Body of pancreas (tissue), 4 donors: ENCODE measurements around the gene TGFBR3. TPM values are rescaled to one million over a fixed set of nuclear protein-coding genes. Genes with fewer than 3 reads are reported as not detected.

Experiments
- ATAC-seq: fragments of 150-250 bp; one replicate; pipeline ENCODE4 v1.9.1; 2016
- DNase-seq, 4 donors: peaks; one replicate each; pipeline ENCODE4 v3.0.0-alpha.2; 2019
- H3K27ac ChIP-seq, 4 donors: fragments of 200-600 bp; sonication (generic); 1 replicate in 3 of 4; 2 replicates in 1 of 4; pipeline versions ENCODE4 v1.5.1 to v1.6.1; 2016 to 2019; ENCODE audit warnings: mild to moderate bottlenecking in 1 of 4, mixed read lengths in 1 of 4, moderate library complexity in 1 of 4
- H3K27me3 ChIP-seq, 2 donors: fragments of 200-600 bp; sonication (generic); one replicate each; pipeline ENCODE4 v1.6.0; 2016; ENCODE audit warnings: mild to moderate bottlenecking in 1 of 2
- H3K36me3 ChIP-seq, 2 donors: fragments of 200-600 bp; sonication (generic); replicated peaks in 1 of 2; 2 replicates each; pipeline ENCODE4 v1.5.1; 2016; ENCODE audit warnings: low read depth in 2 of 2; ENCODE audit not compliant: insufficient read depth in 1 of 2
- H3K4me1 ChIP-seq: fragments of 200-600 bp; sonication (generic); one replicate; pipeline ENCODE4 v1.6.0; 2016
- H3K4me3 ChIP-seq, 2 donors: fragments of 200-600 bp; sonication (generic); 1 replicate in 1 of 2; 2 replicates in 1 of 2; pipeline ENCODE4 v1.5.1; 2016 to 2019
- H3K9me3 ChIP-seq, 3 donors: fragments of 200-600 bp; sonication (generic); 1 replicate in 2 of 3; 2 replicates in 1 of 3; pipeline ENCODE4 v1.5.1; 2016
- POLR2A ChIP-seq, 3 donors: fragments of 450-650 bp; IDR thresholded peaks; one replicate each; pipeline ENCODE4 v1.6.1; 2016; ENCODE audit warnings: antibody characterized with exemption in 3 of 3, mild to moderate bottlenecking in 2 of 3
- WGBS, 2 donors: methylation state at CpG; one replicate each; pipeline ENCODE4 v1.1.5; 2017; 5-methylcytosine and 5-hydroxymethylcytosine counted together
- intact Hi-C: fragments of 100-400 bp; cut with DNase I; formaldehyde crosslinking; loops from one replicate; pipeline ENCODE4 v1.15.1; 2023
- total RNA-seq, 2 donors: library from RNA; depleted of rRNA; stranded (reverse); fragments of >200 nt; gene quantifications; one replicate each; pipeline ENCODE4 v1.1.0, GENCODE V29; 2016
- TF ChIP-seq, protein P1 (sequence below), 7 experiments: fragments of 450-650 bp in 4 of 7; fragments of 200-600 bp in 3 of 7; sonication (generic) in 3 of 7; IDR thresholded peaks; one replicate each; pipeline ENCODE4 v1.5.1; 2016 to 2019; ENCODE audit warnings: antibody characterized with exemption in 7 of 7

TGFBR3 gene
- total RNA-seq, 2 donors from 2014 or later = 52.4 to 63.6 TPM

DNA sequence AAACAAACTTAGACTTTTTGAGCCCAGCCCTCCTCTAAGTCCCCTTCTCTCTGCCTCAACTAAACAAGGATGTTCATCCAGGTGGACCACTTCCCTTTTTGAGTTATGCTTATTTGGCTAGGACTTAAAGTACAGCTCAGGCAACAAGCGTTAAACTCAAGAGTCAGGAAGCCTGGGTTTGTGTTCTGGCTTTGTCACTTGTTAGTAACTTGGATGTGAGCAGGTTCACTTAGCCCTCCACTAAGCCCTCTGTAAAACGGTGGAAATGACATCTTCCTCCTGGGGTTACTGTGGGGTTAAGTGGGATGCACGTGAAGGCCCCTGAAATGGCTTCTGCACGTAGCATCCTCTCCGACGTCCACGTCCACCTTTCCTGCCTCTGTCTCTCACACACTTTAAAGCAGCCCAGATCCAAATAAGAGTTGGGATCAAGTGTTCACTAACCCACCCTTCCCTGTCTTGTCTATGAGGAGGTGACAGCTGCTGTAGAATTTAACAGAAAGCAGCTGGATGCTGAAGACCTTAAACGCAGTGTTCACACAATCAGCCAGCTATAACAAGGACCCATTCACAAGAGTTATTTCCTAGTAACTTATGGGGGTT is 152.7 kb downstream of the TGFBR3 start:
- H3K27me3 ChIP-seq = no peaks in the 10 kb centered on the region
- WGBS, 2 donors = 73 to 80% methylated on average over 8 of the region's 8 CpGs
- H3K4me3 ChIP-seq = no peak overlapping the region
- no peak overlapping the region for H3K27ac ChIP-seq
- TF ChIP-seq, protein P1, sequence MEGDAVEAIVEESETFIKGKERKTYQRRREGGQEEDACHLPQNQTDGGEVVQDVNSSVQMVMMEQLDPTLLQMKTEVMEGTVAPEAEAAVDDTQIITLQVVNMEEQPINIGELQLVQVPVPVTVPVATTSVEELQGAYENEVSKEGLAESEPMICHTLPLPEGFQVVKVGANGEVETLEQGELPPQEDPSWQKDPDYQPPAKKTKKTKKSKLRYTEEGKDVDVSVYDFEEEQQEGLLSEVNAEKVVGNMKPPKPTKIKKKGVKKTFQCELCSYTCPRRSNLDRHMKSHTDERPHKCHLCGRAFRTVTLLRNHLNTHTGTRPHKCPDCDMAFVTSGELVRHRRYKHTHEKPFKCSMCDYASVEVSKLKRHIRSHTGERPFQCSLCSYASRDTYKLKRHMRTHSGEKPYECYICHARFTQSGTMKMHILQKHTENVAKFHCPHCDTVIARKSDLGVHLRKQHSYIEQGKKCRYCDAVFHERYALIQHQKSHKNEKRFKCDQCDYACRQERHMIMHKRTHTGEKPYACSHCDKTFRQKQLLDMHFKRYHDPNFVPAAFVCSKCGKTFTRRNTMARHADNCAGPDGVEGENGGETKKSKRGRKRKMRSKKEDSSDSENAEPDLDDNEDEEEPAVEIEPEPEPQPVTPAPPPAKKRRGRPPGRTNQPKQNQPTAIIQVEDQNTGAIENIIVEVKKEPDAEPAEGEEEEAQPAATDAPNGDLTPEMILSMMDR (IDR thresholded peaks at IDR 0.05) = no peak
- TF ChIP-seq POLR2A (IDR thresholded peaks at IDR 0.05) = no peak
- DNase-seq (no peak), ATAC-seq (no peak)
- H3K4me1 ChIP-seq = peaks cover 23% of the 10 kb centered on the region
- no peaks in the 10 kb centered on the region for H3K36me3 ChIP-seq
- H3K9me3 ChIP-seq = no peaks in the 10 kb centered on the region
- intact Hi-C loops = no loop called here

- H3K4me1 ChIP-seq = peaks cover 23% of the 10 kb centered on the region
- no peak for ATAC-seq
- intact Hi-C loops = no loop called here
Measured at GRCh38 chr1:91732291-91733107, 153.5 kb downstream of the TGFBR3 start.

DNA sequence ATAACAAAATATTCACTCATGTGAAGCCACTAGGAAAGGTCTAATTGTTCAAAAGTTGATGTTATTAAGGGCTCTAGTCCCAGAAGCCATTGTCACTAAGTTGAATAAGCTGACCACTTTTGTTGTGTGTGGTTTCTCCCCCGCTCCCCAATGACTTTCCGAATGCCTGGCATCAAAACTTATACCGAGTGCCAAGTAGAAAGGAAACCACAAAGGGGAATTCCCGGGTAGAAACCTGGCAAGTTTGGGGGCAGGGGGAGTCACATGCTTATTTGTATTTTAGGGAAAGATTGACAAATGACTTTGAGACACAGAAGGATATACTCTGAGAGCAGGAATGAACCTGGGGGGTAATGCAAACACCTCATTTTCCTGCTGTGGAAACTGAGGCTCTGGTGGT is 154.1 kb downstream of the TGFBR3 start:
- DNase-seq (peak in 1 of 4 donors; percentile 33), ATAC-seq (peak; percentile 54)
- no peaks in the 10 kb centered on the region for H3K9me3 ChIP-seq
- peak overlapping the region in 2 of 4 donors; percentile 5 to 45 for H3K27ac ChIP-seq
- H3K36me3 ChIP-seq = no peaks in the 10 kb centered on the region
- no peaks in the 10 kb centered on the region for H3K27me3 ChIP-seq
- WGBS, 2 donors = 20 to 30% methylated on average over 4 of the region's 4 CpGs
- intact Hi-C loops = no loop called here
- peaks cover 23% of the 10 kb centered on the region for H3K4me1 ChIP-seq
- TF ChIP-seq POLR2A (IDR thresholded peaks at IDR 0.05) = no peak
- TF ChIP-seq, protein P1 (IDR thresholded peaks at IDR 0.05) = no peak
- H3K4me3 ChIP-seq = no peak overlapping the region

More at GRCh38 chr1:91732291-91733107, 153.5 kb downstream of the TGFBR3 start:
- H3K36me3 ChIP-seq = no peaks in the 10 kb centered on the region
- TF ChIP-seq, protein P1 (IDR thresholded peaks at IDR 0.05) = no peak
- TF ChIP-seq POLR2A (IDR thresholded peaks at IDR 0.05) = no peak
- H3K4me3 ChIP-seq = no peak overlapping the region
- no peaks in the 10 kb centered on the region for H3K27me3 ChIP-seq
- H3K27ac ChIP-seq = peak overlapping the region in 1 of 4 donors; percentile 5
- no peaks in the 10 kb centered on the region for H3K9me3 ChIP-seq
- 77 to 81% methylated on average over 14 to 15 of the region's 15 CpGs for WGBS, 2 donors
- DNase-seq = no peak

DNA sequence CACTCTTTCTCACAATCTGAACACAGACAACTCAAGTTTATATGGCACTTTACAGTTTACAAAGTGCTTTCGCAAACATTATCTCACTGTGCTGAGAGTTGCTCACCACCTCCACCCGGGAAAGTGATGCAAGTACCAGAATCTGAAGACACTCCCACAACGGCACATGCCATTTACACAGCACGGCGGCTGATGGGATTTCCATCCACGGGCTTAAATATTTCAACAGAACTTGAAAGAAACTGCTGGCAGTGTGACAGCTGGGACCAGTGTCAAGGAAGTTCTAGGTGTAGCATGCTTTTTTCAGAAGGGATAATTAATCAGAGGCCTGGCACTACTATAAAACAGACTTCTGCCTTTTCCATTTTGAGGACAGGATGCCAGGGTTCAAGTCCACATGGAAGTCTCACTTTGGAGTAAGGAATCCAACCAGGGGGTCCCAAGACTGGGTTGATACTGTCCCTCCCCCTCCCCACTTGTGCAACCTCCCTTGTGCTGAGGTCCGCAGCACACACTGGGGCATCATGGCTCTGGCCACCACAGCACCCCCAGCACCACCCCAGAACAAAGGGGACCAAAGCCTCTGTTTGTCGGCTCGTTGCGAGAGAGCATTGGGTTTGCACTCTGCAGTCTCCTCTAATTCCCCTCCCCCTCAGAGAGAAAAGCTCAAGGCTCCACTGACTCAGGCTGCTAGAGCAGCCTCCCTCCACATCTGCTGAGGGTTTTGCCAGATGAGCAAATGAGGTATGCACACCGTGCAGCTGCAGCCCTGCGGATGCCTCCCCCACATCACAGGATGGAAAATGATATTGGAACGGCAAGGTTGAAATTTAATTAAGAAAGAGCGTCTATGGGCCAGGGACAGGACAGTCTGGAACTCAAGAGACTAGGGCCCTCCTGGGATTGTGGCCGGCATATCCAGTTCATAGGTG is 154.9 kb downstream of the TGFBR3 start:
- H3K36me3 ChIP-seq = no peaks in the 10 kb centered on the region

More for the DNA sequence above, 154.9 kb downstream of the TGFBR3 start:
- peak; percentile 43 to 69 (median 60) for DNase-seq
- Histone ChIP-seq H3K27me3 (no peaks in the 10 kb centered on the region), H3K27ac (peak overlapping the region in 2 of 4 donors; percentile 5 to 45), H3K4me1 (peaks cover 26% of the 10 kb centered on the region), H3K9me3 (no peaks in the 10 kb centered on the region), H3K4me3 (no peak overlapping the region)
- ATAC-seq = peak; percentile 41
- WGBS, 2 donors = 79 to 80% methylated on average over 14 to 15 of the region's 15 CpGs
- TF ChIP-seq, protein P1 (IDR thresholded peaks at IDR 0.05) = no peak
- no peak for TF ChIP-seq POLR2A (IDR thresholded peaks at IDR 0.05)
- intact Hi-C loops = no loop called here
